NCI-H1048 (cell line): Measurements from ENCODE around the gene ELMO2.

Source experiments
- DNase-seq: peaks from one replicate; lab custom pipeline; 2025; lab: John Stamatoyannopoulos, UW

Gene ELMO2

GRCh38 chr20:46367234-46367633 is 39.2 kb downstream of the ELMO2 start:
- no peak for DNase-seq

- no peak for DNase-seq
Measured at GRCh38 chr20:46366826-46367225, 39.6 kb downstream of the ELMO2 start.

GRCh38 chr20:46365487-46366220 is 40.8 kb downstream of the ELMO2 start:
- no peak for DNase-seq

GRCh38 chr20:46364670-46365486 is 41.5 kb downstream of the ELMO2 start:
- no peak for DNase-seq

- peak; percentile 69 for DNase-seq
Measured at GRCh38 chr20:46363874-46364669, 42.3 kb downstream of the ELMO2 start.

GRCh38 chr20:46362921-46363867 is 43.2 kb downstream of the ELMO2 start:
- DNase-seq: no peak

- no peak for DNase-seq
Measured at GRCh38 chr20:46361811-46362210, 44.6 kb downstream of the ELMO2 start.

GRCh38 chr20:46361381-46361780 is 45.0 kb downstream of the ELMO2 start:
- no peak for DNase-seq

GRCh38 chr20:46359233-46359751 is 47.1 kb downstream of the ELMO2 start:
- DNase-seq: no peak

GRCh38 chr20:46358346-46359058 is 47.9 kb downstream of the ELMO2 start:
- DNase-seq: no peak

GRCh38 chr20:46357030-46357514 is 49.3 kb downstream of the ELMO2 start:
- DNase-seq: no peak

GRCh38 chr20:46356195-46357029 is 50.0 kb downstream of the ELMO2 start:
- DNase-seq: no peak

GRCh38 chr20:46355778-46356177 is 50.6 kb downstream of the ELMO2 start:
- no peak for DNase-seq

- DNase-seq: no peak
Measured at GRCh38 chr20:46354920-46355654, 51.3 kb downstream of the ELMO2 start.

- no peak for DNase-seq
Measured at GRCh38 chr20:46354207-46354555, 52.2 kb downstream of the ELMO2 start.

- DNase-seq: no peak
Measured at GRCh38 chr20:46353500-46354206, 52.8 kb downstream of the ELMO2 start.

- DNase-seq: no peak
Measured at GRCh38 chr20:46352370-46352938, 54.0 kb downstream of the ELMO2 start.
